HG03045 (cell line): ENCODE data around the gene ADRM1.

ENCODE experiments used
- ATAC-seq: cut with Tn5 transposase; IDR thresholded peaks from one replicate; pipeline ENCODE4 v1.9.1; 2021; ENCODE audit warnings: mild to moderate bottlenecking, moderate library complexity; ENCODE audit not compliant: unreplicated experiment

Gene ADRM1

DNA sequence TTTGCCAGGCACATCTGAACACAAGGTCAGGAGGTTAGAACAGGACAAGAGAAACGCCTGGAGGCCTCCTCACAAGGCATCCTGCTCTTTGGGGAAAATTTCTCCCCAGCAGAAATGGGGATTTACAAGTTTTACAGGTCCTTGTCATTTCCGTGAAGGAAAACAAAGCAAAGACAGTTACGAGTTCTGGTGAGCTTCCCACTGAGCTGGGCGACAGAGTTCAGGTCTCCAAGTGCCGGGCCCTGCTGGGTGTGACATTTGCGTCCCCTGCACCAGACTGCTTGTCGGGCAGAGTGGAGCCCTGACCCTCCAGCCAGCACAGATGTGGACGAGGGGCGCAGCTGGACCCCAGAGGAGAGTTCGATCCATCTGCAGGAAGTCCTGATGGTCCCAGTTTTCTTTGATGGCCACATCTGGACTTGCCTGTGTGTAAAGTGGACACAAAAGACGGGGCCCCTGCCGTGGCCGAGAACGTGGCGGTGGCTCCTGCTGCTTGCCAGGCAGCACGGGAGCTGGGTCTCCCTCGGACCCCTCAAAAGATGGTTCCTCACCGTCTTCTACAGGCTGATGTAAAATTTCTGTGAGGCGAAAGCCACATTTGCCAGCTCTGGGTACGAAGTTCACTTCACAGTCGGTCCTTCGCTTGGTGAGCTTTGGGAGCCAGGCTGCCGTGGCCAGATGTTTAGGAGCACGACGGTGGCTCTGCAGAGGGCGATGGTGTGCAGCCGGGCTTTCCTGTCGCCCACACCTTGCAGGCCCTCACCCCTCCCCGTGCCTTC lies 5.2 kb upstream of the ADRM1 start:
- ATAC-seq, result no peak

DNA sequence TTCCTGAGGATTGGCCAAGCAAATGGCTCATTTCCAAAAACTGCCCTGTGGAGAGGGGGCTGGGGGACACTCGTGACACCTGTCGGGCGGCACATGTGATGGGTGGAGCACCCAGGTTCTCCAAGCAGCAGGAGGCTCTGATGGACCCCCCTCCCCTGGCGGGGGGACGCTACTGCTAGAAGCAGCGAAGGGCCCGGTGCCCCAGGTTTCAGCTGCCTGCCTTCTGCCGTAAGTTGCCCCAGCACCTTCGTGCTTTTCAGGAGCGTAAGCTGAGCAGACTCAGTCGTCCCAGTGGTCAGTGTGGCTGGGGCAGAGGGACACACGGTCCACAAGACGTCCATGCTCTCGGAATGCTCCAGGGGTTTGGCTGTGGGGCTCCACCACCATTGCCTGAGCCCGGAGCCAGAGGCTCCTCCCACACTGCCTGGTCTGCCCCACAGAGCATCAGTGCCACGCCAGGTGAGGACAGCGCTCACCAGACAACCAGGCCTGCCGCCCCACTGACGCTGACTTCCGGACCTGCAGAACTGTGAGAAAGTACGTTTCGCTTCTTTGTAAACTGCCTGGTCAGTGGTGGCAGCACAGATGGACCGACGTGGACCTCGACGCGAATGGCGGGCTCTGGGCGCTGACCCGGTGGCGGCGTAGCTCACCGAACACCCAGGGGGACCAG lies 4.1 kb upstream of the ADRM1 start:
- no peak for ATAC-seq

DNA sequence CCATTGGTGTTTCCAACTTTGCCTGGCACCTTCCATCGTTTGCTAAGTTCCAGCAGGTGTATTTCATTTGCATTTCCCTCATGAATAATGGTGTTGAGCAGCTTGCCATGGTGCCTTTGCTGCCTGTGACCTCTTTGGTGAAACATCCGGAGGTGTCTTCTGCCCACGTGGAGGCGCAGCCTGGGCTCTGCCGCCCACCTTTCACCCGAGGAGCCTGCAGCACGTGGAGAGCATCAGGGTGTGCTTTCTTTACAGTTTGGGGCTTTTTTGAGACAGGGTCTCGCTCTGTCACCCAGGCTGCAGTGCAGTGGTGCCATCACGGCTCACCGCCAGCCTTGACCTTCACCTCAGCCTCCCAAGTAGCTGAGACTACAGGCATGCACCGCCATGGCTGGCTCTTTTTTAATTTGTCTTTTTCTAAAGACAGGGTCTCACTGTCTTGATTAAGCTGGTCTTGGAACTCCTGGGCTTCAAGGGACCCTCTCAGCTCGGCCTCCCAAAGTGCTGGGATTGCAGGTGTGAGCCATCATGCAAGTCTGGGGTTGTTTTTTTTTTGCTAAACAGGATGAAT lies 3.0 kb upstream of the ADRM1 start:
- ATAC-seq, result no peak

DNA sequence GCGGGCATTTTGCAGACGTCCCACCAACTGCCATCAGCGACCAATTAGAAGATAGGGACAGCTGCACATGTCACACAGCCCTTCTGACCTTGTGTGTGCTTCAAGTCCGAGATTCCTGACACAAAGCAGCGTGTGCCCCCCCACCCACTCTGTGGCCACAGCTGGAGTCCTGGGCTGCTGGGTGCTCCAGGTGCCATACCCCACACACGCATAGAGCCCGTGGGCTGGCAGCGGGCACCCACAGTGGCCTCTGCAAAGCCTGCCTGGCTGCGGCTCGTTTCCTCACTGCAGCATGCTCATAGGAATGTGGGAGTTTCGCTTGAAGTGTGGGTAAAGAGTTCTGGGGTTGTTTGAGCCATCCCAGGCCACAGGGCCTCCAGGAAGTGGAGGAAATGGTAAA lies 2.5 kb upstream of the ADRM1 start:
- ATAC-seq, result no peak

DNA sequence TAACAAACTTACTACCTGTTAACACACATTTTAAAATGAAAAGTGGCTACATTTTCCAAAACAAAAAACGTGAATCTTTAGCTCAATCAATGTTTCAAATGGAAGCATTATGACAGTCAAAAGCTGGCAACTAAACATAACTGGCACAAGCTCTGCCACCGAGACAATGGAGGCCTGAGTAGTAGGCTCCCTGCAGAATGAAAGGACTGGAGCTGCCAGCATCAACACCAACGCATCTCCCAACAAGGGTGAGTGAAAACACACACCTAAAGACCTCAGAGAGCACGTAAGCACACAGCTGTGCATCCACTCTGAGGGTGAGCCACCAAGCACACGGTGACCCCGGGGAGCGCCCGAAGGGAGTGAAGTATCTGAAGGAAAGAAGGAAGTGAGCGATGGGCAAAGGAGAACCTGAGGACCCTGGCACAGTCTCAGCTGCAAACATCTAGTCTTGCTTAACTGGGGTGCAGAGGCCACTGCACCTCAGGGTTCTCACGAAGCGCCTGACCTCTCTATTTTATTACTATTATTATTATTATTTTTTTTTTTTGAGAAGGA lies 1.6 kb upstream of the ADRM1 start:
- ATAC-seq, result no peak

DNA sequence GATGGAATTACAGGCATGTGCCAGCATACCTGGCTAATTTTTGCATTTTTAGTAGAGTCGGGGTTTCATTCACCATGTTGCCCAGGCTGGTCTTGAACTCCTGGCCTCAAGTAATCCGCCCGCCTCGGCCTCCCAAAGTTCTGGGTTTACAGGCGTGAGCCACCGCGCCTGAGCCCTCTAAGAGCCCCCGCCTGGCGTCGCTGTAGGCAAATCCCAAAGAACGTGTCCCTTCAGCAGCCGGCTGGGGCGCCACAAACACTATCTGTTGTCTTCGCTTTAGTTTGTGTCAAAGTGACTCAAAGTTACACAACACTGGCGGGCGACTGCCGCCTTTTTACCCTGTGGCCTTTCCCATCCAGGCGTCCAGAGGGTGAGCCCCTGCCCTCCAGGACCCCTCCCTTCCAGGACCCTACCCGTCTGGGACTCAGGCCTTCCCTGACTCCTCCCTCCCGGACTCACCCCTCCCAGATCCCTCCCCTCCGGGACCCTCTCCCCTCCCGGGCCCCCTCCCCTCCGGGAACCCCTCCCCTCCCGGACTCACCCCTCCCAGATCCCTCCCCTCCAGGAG lies 940 bp upstream of the ADRM1 start:
- peak; percentile 31 for ATAC-seq

DNA sequence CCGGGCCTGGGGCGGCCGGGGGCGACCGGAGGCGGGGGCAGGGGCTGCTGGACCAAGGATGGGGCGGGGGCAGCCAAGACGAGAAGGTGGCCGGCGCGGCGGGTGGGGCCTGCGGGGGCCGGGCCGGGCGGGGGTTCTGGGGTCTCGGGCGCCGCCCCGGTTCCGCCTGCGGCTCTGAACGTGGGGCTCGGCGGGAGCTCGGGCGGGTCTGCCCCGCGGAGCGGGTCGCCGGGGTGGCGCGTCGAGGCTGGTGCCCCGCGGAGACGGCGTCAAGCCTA lies 204 bp downstream of the ADRM1 start:
- no peak for ATAC-seq

DNA sequence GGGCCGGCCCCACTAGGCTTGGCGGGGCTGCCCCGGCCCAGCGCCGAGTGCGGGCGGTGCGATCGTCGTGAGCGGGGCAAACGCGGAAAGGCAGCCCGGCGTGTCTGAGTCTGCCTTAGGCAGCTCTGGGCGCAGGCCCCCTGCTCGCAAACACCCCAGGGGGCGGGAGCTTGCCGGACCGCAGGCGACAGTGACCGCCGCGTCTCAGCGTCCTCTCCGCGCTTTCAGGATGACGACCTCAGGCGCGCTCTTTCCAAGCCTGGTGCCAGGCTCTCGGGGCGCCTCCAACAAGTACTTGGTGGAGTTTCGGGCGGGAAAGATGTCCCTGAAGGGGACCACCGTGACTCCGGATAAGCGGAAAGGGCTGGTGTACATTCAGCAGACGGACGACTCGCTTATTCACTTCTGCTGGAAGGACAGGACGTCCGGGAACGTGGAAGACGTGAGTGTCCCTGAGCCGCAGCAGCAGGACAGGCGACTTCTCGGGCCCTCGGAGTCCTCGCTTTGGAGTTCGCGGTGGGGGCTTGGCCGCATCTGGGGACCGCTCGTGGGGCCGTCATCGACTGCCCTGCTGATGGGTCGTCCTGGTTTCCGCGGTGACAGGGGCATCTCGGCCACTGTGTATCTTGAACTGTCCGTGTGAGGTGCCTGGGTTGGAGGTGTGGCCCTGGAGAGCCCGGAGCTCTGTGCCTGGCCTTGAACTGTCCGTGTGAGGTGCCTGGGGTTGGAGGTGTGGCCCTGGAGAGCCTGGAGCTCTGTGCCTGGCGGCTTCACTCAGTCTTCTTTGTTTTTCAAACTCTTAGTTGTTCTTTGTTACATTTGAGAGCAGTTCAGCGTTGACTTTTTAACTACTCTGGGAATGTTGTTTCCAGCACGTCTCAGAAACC lies 786 bp downstream of the ADRM1 start:
- ATAC-seq, result peak; percentile 7

DNA sequence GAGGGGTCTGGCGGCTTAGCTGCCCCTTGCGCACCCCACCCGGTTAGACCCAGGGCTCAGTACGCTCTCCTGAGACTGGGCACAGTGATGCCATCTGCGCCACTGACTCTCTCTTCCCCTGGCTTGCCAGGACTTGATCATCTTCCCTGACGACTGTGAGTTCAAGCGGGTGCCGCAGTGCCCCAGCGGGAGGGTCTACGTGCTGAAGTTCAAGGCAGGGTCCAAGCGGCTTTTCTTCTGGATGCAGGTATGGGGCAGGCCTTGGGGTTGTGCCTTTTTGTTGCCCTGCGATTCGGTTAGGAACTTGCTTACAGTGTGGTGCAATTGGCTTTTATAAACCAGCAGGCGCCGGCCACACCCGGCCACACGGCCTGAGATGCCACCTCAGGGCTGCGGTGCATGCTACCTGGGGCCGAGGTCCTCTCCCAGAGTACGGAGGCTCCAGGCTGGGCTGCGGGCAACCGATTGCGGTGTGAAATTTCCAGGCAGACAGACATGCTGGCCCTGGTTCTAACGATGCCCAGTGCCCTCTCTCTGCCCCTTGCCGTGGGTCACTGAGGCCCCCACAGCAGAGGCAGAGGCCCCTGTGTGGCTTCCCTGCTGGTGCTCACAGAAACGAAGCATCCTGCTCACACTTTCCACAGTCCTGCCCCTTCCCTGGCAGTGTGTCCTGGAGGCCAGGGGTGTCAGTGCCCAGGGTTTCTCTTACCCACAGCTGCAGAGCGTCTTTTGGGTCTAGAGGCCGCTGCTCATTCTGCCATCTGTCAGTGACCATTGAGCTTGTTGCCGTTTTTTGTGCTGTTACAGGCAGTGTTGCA lies 1.7 kb downstream of the ADRM1 start:
- ATAC-seq, result no peak

DNA sequence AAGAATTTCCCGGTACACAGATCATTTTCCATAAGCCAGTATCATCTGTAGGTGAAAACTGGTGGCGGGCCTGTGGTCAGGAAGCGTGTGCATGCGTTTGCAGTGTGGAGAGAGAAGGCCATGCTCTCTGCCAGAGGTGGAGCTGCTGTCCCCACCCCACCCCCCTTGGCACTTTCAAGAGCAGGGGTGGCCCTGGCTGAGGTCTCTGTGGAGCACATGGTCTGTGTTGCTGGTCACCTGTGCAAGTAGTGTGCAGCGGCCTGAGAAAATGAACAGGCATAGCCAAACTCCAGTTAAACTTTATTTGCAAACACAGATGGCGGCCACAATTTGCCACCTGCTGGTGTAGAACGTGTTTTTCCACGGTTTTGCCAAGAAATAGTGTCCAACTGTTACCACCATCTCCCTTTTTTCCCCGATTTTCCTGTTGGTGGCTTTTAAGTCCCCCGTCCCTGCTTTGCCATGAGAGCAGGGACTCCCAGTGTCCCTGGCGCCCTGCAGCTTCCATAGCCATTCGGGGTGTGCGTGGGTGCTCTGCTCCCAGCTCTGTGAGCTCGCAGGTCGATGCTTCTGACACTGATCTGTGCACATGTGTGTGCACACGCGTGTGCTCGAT lies 2.5 kb downstream of the ADRM1 start:
- no peak for ATAC-seq

DNA sequence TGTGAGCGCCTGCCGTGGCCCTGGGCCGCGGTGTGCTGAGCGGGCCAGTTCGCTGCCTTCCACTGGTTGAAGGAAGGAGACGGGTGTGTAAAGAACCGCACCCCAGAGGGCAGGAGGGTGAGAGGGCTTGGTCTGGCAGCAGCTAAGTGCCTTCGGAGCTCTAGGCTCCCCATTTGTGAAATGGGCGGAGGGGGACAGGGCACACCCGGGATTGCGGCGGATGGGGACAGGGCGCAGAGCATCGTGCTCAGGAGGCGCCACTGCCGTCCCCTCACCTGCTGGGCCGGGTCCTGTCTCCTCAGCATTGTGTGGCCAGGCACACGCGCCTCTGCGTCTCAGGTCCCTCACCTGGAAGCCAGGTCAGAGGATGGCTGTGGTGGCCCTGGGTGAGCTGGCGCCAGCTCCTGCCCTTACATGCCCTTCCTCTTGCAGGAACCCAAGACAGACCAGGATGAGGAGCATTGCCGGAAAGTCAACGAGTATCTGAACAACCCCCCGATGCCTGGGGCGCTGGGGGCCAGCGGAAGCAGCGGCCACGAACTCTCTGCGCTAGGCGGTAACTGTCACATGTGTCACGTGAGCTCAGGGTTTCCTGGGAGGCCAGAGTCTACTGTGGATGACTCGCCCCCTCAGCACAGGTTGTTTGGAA lies 3.1 kb downstream of the ADRM1 start:
- no peak for ATAC-seq

DNA sequence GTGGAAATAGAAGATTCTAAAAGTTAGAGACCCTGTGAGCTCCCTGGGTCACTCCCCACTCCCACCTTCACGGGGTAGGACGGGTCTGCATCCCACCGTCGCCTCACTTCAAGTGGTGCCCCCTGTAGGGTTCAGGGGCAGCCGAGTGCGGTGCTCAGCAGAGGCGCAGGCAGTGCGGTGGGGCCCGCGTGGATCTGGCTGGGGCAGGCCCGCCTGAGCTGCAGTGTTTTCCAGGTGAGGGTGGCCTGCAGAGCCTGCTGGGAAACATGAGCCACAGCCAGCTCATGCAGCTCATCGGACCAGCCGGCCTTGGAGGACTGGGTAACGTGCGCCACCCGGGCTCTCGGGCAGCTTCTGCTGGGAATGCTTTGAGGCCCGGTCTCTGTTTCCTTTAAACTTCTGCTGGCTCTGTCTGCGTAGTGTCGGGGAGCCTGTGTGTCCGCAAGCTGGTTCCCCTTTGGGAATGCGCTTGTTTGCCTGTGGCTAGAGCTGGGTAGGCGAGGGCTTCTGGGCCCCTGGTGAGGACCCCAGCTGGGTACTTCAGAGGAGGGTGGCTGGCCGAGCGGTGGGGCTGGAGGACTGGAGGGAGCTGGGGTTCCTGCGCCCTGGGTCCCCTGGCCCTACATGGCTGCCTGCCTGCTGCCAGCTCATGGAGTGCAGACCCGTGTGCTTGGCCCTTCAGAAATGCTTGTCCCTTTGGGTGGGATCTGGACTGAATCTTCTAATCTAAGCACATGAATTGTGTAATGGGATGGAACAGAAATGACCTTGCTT lies 3.8 kb downstream of the ADRM1 start:
- ATAC-seq, result no peak

DNA sequence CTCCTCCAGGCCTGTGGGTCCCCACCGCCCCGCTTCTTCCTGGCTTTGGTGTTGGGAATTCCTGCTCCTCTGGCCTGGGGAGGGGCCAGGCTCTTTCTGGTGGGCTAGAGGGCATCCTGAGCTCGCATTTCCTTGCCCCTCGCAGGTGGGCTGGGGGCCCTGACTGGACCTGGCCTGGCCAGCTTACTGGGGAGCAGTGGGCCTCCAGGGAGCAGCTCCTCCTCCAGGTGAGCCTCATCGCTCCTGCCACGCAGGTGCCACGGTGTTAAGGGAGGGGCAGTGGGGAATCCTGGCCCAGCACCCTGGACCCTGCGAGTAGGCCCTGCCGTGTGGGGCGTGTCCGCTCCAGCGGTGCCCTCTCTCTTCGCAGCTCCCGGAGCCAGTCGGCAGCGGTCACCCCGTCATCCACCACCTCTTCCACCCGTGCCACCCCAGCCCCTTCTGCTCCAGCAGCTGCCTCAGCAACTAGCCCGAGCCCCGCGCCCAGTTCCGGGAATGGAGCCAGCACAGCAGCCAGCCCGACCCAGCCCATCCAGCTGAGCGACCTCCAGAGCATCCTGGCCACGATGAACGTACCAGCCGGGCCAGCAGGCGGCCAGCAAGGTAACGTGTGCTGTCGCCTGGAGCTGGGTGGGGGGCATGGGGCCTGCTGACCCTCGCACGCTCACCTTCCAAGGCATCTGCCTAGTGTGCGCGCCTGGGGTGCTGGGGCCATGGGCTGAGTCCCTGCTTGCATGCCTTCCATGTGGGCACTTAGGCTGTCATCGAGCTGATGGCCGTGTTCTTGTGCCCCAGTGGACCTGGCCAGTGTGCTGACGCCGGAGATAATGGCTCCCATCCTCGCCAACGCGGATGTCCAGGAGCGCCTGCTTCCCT lies 4.7 kb downstream of the ADRM1 start:
- no peak for ATAC-seq

DNA sequence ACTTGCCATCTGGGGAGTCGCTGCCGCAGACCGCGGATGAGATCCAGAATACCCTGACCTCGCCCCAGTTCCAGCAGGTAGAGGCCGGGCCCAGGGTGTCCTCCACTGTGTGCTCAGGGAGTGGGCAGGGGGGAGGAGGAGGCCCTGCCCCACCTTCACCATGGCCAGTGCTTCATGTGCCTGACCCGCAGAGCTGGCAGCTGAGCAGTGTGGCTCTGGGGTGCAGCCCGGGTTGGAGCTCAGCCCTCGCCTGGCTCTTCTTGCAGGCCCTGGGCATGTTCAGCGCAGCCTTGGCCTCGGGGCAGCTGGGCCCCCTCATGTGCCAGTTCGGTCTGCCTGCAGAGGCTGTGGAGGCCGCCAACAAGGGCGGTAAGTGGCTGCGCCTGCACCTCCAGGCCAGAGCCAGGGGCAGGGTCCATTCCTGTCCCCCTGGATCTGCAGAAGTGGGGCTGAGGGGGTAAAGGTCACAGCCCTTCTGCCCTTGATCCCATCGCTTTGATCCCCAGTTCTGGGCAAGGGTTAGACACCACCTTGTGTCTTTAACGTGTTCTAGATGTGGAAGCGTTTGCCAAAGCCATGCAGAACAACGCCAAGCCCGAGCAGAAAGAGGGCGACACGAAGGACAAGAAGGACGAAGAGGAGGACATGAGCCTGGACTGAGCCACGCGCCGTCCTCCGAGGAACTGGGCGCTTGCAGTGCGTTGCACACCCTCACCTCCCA lies 5.5 kb downstream of the ADRM1 start:
- ATAC-seq, result no peak

DNA sequence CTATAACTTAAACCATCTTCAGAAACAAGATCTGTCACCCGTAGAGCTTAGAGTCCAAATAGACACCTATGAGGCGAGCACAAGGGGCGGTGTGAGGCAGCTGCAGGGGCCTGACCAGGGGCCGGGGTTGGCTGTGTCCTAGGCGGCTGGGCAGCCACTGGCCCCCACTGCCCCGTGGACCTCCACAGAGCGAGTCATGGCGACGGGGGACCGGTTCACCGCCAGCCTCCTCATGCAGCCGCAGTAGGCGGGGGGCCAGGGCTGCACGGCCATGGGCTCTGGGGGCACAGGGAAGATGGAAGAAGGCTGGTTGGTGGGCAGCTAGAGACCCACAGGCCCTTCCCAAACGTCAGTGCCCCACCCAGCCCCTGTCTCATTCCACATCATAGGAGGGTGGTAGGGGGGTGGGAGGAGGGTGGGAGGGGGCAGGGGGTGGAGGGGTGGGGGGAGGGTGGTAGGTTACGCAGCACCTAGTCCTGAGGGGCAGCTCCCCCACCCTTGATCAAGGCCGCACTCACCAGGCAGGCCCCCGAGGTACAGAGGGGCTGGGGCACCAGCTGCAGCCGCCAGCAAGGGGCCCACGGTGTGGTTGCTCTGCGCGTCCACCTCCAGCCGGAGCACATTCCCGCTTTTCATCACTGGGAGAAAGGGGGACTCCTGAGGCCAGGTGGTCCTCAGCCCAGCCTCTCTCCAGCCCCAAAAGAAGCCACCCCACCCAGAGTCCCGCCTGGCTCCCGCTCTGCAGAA lies 6.6 kb downstream of the ADRM1 start:
- no peak for ATAC-seq
